Hematopoietic multipotent progenitor cell treated with erythropoietin and hydrocortisone succinate and interleukin-3 and kit ligand, for 4 days (in vitro differentiated cells): Measurements from ENCODE around the gene GPR55.
A peak's percentile ranks its signal among the peaks of the same experiment; 100 is the strongest.

ENCODE experiments used
- DNase-seq: peaks from one replicate; pipeline ENCODE4 v3.0.0-alpha.2; 2015

The GPR55 gene

DNA sequence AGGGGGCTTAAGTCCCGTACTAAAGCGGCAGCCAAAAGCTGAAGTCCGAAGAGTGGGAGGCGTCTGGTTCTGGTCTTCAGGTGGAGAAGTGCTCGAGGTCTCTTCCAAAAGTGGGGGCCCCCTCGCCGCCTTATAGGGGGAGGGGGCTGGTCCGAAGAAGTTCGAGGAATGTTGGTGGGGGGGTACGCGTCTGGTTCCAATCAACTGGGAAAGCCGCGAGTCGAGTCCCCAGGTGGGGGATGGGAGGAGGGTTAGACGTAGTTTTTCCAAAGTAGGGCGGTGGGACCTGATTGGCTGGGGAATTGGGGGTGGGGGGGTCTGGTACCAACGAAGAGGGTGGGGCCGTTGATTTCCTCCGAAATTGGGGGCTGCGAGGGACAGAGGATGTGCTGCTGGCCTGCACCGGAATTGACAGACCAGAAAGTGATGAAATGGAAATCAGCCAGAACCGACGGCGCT is 59.7 kb downstream of the GPR55 start:
- DNase-seq = peak; percentile 50

DNA sequence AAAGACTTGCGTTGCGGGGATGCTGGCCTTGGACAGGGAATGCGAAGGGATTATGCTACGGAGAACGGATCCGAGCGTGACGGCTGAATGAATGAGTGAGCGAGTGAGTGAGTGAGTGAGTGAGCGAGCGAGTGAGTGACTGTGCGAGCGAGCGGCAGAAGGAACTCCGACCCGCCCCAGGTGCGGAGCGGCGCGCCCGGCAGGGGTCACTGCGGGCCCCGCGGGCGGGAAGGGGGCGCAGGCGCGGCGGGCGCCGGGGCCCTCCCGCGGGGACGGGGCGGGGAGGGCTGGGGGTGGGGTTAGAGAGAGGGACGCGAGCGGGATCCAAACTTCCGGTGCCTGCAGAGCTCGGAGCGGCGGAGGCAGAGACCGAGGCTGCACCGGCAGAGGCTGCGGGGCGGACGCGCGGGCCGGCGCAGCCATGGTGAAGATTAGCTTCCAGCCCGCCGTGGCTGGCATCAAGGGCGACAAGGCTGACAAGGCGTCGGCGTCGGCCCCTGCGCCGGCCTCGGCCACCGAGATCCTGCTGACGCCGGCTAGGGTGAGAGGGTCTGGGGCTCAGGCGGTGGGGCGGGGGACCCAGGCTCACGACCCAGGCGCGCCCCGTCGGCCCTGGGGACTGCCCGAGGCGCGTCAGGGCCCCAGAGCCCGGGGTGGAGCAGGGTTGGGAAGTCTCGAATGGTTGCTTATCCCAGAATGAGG is 60.3 kb downstream of the GPR55 start, which contains the start of gene ITM2C:
Gene ITM2C (plus strand): TSS at position 338 of the 702 bp plus-strand sequence. CDS start 84 bp downstream, at position 422.
- DNase-seq = peak; percentile 86

DNA sequence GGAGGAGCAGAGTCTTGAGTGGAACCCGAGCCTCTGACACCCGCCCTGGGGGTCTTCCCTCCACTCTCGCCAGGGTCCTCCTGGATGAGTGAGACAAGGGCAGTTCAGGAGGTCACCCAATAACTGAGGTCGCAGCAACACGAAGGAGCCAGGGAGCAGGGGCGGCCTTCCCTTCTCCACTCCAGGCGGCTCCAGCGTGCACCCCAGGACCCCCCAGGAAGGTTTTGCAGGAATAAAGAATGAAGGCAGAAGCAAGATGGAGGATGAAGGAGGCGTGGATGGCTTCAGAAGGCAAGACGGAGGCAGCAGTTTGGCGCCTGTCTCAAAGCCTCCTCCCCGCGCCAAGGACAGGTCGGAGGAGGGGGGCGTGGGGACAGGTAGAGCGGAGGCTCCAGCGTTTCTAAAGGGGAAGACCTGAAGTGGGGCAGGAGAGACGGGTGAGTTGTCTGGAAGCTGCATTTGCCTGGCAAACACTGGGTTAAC is 60.9 kb downstream of the GPR55 start:
- no peak for DNase-seq

DNA sequence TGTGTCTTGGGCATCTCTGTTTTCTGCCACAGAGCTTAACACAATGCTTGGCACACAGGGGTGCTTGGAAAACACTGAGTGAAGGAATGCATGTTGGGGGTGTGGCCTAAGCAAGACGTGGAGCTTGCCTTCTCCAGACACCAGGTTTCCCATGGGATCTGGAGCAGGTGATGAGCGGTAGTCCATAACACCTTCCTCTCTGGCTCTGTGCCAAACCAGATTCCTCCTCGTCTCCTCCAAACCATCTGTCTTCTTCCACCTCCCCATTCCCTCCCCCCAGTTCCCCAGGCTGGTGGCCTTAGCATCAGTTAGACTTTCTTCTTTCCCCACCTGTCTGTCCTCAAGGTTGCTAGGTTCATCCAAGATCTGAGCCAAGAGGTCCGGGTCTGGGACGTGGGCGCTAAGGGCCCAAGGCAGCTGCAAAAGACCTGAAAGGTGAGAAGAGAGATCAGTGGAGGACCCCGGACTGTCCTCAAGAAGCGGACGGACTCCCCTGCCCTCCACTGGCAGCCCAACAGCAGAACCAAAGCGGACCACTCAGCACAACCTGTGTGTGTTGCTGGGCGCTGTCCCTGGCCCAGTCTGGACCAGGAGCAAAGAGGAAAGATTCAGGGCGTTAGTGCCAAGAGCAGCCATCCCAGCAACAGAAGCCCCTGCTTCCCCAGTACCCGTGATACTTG is 61.5 kb downstream of the GPR55 start:
- DNase-seq = no peak

DNA sequence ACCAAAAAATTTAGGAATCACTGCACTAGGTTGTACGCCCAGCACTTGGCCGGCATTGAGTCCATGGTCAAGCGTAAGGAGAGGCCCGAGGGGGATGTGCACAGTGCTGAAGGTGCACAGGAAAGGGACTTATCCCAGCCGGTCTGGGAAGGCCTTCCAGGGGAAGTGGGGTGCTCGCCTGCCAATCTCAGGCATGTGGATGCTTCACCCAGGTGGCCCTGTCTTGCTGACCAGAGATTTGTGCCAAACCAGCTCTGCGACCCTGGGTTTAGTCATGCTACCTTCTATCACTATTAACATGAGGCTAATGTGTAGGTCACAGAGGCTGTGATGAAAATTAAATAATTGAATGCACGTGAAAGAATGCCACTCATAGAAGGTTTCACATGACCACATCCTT is 62.0 kb downstream of the GPR55 start:
- no peak for DNase-seq

DNA sequence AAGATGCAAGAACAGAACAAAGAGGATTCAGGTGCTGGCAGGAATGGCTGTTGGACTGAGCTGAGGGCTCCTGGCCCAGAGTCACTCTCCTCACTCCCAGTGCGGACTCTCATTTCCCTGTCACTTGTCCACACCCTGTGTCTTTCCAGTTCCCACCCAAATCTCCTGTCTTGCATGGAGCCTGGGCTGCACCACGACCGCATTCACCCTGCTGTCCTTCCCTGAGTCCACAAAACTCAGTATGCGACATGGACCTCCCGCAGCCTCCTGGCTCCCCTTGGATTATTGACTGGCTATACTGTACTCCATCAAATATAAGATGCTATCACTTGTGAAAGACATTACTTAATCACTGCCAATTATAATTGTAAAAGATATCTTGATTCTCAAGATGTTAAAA is 62.8 kb downstream of the GPR55 start:
- no peak for DNase-seq

DNA sequence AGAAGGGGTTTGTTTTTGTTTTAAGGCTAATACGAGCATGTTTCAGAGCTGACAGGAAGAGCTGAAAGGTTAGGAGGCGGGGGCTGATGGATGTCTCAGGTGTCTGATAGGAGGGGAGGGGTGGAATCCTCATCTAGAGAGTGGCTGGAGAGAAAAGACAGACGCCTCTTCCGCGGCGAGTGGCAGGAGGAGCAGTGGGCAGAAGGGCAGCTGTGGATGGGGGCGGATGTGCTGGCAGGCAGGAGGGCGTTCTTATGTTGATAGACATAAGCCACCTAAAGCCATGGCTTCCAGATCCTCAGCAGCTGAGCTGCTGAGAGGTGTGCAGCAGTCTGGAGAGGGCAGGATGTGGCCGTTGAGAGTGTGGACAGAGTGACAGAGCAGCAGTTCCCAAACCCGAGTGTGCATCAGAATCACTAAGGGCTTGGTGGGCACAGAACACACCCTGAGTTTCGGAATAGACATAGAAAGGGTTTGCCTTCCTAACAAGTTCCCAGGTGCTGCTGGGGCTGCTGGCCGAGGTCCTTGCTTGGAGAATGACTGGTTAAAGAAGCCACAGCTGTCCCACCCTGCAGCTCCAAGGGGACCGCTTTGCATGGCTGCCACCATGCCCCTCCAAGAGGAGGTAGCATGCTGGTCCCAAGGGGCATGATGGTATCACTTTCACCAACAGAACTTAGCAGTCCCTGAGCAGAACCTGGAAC is 63.3 kb downstream of the GPR55 start:
- no peak for DNase-seq
